Stimulated activated CD4-positive, alpha-beta T cell treated with anti-CD3 and anti-CD28 coated beads, Interleukin-1b, Interleukin-23, amount 100 ng/mL, for 48 hours (primary cell): Measurements from ENCODE around the gene SYCE1L.
"Not testable (repeated sequence)": the region's sequence is repeated elsewhere in the genome, so short reads cannot be mapped to it uniquely, and the experiment has no call there.

Source experiments
- DNase-seq: peaks from one replicate; pipeline ENCODE4 v3.0.0-alpha.2; 2020

Gene SYCE1L

DNA sequence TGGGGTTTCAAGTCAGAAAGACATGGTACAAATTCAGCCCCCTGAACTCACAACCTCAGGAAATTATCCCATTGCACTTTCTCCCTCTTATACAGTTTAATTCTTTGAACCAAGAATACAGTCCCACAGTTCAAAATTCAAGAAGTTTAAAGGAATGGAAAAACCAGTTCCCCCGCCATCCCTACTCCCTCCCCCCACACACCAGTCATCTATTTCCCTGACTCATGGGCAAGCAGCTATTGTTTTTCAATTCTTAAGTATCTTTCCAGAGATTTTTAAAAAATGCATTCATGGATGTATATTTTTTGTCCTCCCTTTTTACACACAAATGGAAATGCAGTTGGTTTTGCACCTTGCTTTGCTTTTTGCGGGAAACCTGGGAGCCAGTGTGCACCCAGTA lies 7.3 kb downstream of the SYCE1L start:
- no peak for DNase-seq

DNA sequence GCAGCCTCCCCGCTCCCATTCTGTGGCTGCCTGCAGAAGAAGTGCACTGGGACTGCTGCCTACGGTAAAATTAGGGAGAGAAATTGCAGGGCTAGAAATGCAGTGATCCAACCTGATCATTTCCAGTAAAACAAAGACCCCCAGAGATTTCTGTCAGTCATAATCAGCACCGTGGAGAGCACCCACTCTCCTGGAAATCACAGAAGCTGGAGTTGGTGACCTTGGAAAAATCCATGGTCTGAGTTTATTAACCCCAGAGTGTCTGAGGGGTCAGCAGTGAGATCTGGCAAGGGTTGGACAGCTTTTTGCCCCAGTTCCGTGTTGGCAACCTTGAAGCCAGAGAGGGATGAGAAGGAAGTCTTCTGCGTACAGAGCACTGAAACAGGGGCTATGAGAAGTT lies 7.8 kb downstream of the SYCE1L start:
- DNase-seq: no peak

DNA sequence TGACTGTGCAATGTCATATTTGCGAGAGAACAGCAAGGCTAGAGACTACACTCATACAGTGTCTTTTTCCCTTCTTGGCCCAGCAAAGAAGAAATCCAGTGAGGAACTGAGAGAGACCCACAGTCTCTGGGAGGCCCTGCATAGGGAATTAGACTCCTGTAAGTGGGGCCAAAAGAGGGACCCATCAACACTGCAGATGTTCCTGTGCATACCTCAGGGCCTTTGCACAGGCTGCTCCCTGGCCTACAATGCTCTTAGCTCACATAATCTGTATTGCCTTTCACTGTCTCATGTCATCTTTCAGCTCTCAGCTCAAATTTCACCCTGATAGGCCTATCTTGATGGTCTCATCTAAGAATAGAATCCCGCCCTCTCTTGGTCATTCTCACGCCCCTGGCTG lies 9.2 kb downstream of the SYCE1L start:
- no peak for DNase-seq

DNA sequence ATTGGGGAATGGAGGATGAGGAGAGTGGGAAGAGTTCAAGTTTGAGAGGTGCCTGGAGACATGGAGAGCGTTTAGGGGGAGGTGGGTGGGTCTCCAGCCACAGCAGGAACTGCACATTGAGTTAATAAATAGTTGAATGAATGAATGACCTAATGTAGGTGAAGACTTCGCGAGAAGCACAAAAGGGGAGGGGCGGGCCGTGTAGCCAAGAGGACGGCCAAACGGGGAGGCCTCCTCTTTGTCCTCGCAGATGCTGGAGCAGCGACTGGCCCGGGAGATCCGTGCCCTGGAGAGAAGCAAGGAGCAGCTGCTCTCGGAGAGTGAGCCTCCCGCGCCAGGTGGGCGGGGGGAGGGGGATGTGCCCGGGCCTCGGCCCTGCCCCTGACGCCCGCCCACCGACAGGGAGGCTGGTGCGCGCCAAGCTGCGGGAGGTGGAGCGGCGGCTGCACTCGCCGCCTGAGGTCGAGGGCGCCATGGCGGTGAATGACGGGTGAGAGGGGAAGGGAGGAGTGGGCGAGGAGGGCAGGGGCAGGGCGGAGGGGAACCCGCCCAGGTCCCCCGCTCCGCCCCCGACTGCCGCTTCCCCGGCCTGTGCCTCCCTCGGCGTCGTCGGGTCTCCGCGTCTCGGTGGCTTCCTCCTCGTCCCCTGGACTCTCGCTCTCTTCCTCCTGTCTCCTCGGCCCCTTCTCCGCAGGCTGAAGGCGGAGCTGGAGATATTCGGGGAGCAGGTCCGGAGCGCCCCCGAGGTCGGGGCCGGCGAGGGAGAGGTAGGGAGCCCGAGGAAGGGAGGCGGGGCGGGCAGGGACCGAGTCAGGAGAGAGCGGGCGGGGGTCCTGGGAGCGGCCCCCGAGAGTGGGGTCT lies 12.9 kb downstream of the SYCE1L start:
- DNase-seq: peak; percentile 75

DNA sequence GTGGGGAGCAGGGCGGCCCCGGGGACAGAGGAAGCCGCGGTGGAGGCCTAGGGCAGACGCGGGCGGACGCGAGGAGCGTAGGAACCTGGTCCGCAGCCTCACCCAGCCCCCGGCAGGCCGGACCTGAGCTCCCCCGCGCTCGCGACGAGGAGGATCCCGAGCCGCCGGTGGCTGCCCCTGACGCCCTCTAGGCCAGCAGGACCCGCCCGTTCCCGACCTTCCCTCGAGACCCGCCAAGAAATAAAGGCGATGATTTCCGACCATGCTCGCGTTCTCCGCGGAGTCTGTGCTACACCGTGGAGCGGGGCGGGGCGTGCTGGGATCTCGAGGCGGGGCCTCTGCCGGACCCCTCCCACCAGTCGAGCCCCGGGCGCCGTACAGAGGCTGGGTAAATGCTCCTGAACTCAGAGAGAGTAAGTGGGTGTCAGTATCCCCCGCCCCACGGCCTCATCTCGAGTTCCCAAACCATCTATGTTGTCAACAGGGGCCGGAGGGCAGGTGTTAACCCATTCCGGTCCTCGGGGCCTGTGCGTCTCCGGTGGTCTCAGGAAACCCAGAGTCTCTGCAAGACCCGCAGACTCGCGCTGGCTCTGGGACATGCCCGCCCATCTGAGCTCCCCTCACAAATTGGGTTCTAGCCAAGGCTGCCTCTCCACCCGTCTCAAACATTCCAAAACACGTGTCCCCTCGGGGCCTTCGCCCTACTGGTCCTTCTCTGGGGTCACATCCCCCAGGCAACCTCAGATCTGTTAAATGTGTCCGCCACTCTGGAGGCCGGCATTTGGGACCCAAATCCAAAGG lies 13.7 kb downstream of the SYCE1L start:
- DNase-seq: peak; percentile 71

DNA sequence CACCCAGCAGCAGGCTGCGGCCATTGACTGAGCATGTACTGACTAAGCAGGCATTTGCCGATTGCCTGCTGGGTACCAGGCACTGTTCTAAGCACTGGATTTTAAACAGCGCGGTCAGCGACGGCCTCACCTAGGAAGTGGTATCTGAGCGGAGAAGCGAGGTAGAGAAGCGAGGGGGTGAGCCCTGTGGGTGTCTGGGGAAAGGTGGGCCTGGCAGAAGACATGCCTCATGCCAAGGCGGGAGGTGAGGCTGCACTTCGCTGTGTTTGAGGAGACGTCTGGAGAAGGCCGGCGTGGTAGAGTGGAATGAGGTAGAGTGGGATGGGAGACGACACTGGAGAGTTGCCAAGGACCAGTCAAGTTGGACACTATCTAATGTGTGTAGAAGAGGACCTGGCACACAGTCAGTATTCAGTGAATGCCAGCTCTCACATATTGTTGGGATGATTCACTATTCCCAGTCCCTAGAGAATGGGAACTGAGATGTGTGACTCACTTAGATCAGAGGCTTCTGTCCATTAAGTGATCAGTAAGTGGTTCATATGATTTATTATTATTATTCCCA lies 14.4 kb downstream of the SYCE1L start:
- DNase-seq: no peak

DNA sequence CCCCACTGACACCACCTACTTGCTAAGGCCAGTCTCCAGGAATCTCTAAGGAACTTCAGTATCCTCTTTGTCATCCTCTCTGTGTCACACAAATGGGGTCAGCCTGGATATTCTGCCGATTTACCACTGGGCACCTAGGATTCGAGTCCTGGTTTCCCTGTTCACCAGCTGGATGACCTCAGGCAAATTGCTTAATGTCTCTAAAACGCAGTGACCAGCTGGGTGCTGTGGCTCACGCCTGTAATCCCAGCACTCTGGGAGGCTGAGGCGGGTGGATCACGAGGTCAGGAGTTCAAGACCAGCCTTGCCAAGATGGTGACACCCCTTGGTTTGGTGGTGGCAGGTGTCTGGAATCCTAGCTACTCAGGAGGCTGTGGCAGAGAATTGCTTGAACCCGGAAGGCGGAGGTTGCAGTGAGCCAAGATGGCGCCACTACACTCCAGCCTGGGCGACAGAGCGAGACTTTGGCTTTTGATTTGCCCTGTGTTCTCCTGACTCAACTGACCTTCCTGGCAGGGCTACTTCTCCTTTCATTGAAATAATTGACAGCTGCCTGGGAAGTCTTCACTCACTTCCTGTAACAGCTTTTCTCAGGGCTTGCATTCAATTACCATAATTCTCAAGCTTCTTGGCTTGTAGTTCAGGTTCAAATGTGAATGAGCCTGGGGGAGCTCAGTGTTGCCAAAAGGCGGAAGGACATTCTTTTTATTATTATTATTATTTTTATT lies 15.4 kb downstream of the SYCE1L start:
- DNase-seq: no peak

DNA sequence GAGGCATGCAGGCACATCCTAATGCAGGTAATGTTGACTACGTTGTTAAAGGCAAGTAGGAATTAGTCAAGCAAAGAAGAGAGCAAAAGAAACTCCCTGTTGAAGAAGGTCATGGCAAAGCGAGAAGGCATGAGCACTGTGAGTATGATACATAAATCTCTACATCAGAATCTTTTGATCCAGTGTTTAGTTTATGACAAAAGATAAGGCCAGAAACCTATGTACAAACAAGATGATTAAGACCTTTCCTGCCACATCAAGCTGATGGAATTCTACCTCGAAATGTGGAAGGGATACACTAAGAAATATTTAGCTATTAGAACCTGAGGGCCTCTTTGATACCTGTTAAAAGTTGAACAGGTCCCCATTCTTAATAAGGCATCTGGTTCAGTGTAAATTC lies 20.2 kb downstream of the SYCE1L start:
- no peak for DNase-seq

DNA sequence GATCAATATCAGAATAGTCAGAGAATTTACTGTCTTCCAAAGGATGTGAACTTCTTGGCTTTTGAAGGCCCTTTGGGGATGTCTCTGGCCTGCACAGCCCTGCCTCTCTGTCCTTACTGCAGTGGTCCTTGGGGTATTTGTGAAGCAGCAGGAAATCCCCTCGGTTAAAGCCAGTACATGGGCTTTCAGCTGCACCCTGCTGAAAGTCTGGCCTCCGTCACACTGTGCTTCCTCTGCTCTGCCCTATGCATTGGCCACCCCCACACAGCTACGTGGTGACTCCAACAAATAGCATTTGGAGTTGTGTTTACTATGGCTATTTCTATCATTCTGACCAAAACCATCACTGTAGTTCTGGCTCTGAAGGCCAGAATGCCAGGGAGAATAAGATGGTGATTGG lies 21.2 kb downstream of the SYCE1L start:
- no peak for DNase-seq

DNA sequence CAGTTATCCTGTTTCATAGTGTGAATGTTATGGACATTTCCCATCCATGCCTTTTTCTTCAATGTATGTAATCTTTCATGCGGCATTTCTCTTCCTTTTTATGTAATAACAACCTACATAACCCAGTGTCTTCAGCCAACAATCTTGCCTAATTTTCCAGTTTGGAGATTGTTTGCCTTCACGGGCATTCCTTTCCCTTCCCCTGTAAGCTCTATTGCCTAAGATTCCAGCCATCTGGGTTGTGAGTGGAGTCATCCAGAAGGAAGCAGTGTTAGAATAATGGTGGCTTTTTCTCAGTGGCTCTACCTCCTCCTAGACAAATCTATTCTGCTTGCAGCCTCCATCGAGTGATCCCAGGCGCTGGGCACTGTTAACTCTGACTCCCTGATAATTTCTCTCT lies 22.3 kb downstream of the SYCE1L start:
- DNase-seq: no peak

DNA sequence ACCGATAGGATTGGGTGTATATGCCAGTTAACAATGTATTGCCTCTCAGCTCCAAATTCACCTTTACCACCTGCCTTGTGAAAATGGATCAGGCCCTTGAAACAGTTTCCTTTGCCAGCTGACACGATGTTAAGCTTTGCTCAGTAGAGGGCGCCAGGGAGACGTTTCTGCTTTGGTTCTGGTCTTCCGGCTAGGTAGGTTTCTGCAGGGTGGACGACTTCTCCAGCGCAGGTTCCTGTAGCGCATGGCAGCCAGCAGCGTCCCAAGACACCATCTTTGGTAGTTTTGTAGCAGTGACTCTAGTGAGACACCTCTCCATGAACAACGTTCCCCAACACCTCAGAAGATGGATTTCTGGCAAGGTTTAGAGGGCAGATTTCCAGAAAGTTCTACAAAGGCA lies 24.0 kb downstream of the SYCE1L start:
- DNase-seq: peak; percentile 24

DNA sequence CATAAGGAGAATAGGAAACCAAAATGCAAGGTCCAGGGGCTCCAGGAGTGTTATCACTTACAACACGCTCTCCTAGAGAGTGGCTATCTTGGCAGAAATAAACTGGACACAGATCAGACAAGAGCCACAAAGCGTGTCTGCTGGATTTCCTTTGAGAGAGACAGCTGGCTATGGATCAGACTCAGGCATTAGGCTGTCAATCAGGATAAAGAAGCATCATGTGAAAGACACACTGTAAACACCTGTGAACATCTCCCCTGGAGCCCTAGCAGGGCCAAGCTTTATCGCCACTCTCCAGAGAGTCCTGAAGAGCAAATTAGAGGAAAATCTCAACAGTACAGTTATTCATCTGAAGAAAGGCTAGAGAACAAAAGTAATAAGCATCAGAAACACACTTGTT lies 26.0 kb downstream of the SYCE1L start:
- DNase-seq: no peak

DNA sequence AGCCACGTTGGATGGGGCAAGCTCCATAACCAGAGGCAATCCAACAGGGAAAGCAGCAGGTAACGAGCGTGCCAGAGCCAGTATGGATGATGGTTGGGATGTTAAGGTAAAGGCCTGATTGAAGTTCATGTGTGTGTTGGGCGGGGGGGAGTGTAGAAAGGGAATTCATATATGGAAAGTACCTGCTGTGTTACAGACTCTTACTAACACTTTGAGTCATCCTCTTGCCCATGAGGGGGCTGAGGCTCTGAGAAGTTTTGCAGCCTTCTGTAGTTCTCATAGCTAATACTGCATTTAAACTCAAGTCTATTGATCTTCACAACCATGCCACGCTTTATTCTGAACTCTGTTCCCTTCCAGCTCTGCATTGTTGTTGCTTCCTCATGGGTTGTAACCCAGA lies 28.5 kb downstream of the SYCE1L start:
- no peak for DNase-seq

DNA sequence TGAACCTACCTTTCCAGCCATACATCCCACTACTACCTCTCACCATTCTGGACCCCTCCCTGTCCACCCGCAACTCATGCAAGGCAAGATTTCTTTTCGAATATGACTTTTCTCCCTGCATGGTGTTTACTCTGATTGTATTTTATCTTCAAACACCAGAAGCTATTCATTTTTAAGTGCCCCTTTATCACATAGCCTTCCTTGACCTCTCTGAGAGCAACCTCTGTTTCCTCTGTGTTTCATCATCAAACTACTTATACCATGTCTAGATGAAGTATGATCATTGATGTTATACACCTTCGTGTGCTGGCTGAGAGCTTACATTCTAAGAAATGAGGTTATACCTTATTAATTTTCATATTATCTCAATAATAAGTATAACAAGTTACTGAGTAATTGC lies 31.8 kb downstream of the SYCE1L start:
- DNase-seq: no peak

DNA sequence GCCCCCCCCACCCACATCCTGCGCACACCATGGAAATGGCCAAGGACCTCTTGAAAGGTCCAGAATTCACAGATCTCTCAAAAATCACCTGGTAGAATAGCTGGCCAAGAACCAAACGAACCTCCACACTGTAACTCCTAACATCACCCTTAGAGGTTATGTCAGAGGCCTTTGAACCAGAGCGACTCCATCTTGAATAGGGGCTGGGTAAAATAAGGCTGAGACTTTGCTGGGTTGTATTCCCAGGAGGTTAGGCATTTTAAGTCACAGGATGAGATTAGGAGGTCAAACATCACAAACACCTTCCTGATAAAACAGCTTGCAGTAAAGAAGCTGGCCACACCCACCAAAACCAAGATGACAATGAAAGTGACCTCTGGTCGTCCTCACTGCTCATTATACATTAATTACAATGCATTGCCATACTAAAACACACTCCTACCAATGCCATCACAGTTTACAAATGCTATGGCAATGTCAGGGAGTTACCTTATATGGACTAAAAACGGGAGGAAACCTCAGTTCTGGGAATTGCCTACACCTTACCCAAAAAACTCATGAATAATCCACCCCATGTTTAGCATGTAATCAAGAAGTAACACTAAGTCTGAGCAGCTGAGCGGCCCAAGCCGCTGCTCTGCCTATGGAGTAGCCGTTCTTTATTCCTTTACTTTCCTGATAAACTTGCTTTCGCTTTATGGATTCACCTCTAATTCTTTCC lies 34.8 kb downstream of the SYCE1L start:
- no peak for DNase-seq

DNA sequence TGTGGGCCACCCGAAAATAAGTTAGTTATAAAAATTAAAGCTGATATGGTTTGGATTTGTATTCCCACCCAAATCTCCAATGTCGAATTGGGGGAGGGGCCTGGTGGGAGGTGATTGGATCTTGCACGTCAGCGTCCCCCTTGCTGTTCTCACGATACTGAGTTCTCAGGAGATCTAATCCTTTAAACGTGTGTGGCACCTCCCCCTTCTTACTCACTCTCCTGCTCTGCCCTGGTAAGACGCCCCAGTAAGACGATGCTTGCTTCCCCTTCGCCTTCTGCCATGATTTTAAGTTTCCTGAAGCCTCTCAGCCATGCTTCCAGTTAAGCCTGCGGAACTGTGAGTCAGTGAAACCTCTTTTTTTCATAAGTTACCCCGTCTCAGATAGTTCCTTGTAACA lies 35.4 kb downstream of the SYCE1L start:
- no peak for DNase-seq

DNA sequence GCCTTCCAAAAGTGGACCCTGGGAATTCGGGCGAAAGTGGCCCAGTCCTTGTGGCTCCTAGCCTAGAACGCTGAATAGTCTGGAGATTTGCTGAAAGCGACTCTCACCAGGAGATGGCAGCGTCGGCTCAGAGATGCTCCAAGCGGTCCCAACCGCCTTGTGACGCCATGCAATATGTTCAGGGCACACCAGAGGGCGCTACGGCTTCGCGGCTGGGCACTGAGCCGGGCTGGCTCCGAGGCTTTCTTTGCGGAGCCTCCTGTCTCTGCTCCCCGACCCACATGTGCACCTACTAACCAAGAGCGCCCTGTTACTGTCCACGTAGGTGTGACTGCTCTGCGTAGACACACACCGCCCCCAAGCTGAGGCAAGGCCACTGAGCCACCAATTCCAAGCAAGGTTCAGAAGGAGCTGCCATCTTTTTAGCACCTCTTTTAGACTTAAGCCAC lies 36.9 kb downstream of the SYCE1L start:
- DNase-seq: peak; percentile 86

DNA sequence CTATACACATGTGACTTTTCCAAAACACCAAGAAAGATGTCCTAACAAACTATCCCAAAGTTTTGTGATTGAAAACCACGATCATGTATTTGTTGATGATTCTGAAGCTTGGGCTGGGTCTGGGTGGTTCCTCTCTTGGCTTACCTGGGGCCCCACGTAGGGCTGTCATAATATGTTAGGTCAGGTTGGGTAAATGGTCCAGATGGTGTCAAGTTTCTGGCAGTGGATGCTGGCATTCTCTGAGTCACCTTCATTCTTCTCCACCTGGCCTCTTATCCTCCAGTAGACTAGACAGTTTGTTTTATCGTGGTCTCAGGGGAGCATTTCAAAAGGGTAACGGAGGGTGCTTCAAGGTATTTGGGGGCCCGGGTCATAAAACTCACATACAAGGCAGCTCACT lies 39.4 kb downstream of the SYCE1L start:
- no peak for DNase-seq

DNA sequence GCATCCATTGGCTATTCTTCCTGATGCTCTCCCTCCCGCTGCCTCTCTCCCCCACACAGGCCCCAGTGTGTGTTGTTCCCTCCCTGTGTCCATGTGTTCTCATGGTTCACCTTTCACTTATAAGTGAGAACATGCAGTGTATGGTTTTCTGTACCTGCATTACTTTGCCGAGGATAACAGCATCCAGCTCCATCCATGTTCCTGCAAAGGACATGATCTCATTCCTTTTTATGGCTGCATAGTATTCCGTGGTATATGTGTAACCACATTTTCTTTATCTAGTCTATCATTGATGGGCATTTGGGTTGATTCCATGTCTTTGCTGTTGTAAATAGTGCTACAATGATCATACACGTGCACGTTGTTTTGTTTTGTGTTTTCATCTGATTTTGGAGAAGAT lies 43.3 kb downstream of the SYCE1L start:
- not testable (repeated sequence) for DNase-seq

DNA sequence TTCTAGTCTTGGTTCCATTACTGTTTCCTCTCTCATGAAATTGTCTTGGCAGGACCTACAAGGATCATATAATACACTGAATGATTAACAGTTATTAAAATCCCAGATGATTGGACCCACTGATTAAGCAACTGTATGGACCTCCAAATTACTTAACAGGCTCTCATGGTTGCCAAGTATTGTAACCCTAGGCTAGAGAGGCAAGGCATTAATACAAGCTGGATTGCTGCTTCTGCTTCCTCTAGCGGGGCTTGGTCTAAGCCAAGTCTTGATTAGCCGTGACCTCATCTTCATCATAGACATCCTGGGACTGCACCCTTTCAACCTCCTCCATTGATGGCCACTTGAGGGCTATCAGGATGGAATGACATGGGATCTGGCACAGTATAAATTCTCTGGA lies 46.9 kb downstream of the SYCE1L start:
- DNase-seq: no peak

DNA sequence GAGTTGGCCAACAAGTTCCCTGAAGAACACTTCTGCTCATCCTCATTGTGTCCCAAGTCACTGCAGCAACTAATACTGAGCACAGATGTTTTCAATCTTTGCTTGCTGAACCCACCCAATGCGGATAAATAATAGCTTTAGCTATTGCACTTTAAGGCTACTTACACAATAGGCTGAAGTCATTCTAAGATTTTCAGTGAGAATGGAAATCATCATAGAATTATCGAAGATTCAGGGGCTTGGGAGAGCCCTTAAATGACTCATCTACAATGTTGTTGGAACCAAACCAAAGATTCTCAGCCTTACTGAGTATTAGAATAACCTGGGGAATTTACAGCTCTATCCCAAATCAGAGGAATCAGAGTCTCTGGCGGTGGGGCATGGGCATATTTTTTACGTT lies 51.2 kb downstream of the SYCE1L start:
- no peak for DNase-seq
